SU-DHL-6 (cell line): Measurements from ENCODE around the gene FGF19.

ENCODE experiments used
- CTCF ChIP-seq: fragments of 200-600 bp; sonication (generic); IDR thresholded peaks from one replicate; pipeline ENCODE4 v1.5.1; 2017; ENCODE audit warnings: antibody characterized with exemption, mild to moderate bottlenecking, low read length, moderate library complexity; ENCODE audit not compliant: insufficient read depth, poor library complexity, severe bottlenecking
- EZH2phosphoT487 ChIP-seq: fragments of 200-600 bp; sonication (generic), shearing (Covaris generic); conservative IDR thresholded peaks from 2 replicates; pipeline ENCODE4 v1.6.1; 2018; ENCODE audit warnings: mild to moderate bottlenecking, antibody characterized with exemption, low read length, moderate library complexity, mixed read lengths

- TF ChIP-seq EZH2phosphoT487, result no peak
- TF ChIP-seq CTCF, result no peak
Measured at GRCh38 chr11:69669486-69669885, 34.3 kb downstream of the FGF19 start.
